CD4-positive, alpha-beta T cell (primary cell): Measurements from ENCODE around the gene ANKRD28. TPM values are rescaled to one million over a fixed set of nuclear protein-coding genes. Genes with fewer than 3 reads are reported as not detected.
"Not testable (repeated sequence)": the region's sequence is repeated elsewhere in the genome, so short reads cannot be mapped to it uniquely, and the experiment has no call there.

Experiments
- ATAC-seq: fragments of 200-7000 bp; cut with Tn5 transposase; one replicate; pipeline ENCODE4 v1.10.0; 2022; ENCODE audit warnings: mild to moderate bottlenecking; ENCODE audit not compliant: poor library complexity
- CTCF ChIA-PET: fragments of 350-600 bp; sonication (Branson Sonifier 250); formaldehyde crosslinking; loops from one replicate; lab custom pipeline; 2021; ENCODE audit warnings: antibody characterized with exemption, inconsistent platforms; lab: Charles Lee
- POLR2A ChIA-PET: fragments of 350-600 bp; sonication (Branson Sonifier 250); formaldehyde crosslinking; loops from one replicate; lab custom pipeline; 2021; ENCODE audit warnings: antibody characterized with exemption, inconsistent platforms; lab: Charles Lee
- DNase-seq, 14 experiments: peaks; one replicate each; pipeline ENCODE4 v3.0.0-alpha.2; 2013 to 2020; ENCODE audit warnings: mixed read lengths in 2 of 14
- H3K27ac ChIP-seq, 2 donors: one replicate each; pipeline versions ENCODE4 v1.5.1 to v1.7.0; 2013; ENCODE audit warnings: low read length in 2 of 2, low read depth in 1 of 2, mild to moderate bottlenecking in 1 of 2
- H3K27me3 ChIP-seq, 2 experiments: 1 replicate in 1 of 2; 2 replicates in 1 of 2; pipeline versions ENCODE4 v1.6.1 to v1.7.0; 2013; ENCODE audit warnings: low read length in 2 of 2, control low read depth in 1 of 2, mild to moderate bottlenecking in 1 of 2, moderate library complexity in 1 of 2; ENCODE audit not compliant: insufficient read depth in 2 of 2, control insufficient read depth in 1 of 2
- H3K36me3 ChIP-seq: one replicate; pipeline ENCODE4 v1.6.1; 2013; ENCODE audit warnings: low read length, control low read depth; ENCODE audit not compliant: insufficient read depth
- H3K4me1 ChIP-seq: one replicate; pipeline ENCODE4 v1.6.1; 2013; ENCODE audit warnings: low read length, control low read depth; ENCODE audit not compliant: insufficient read depth
- H3K4me3 ChIP-seq: one replicate; pipeline ENCODE4 v1.5.1; 2013; ENCODE audit warnings: mild to moderate bottlenecking, low read length, moderate library complexity
- H3K9me3 ChIP-seq, 2 experiments: 1 replicate in 1 of 2; 2 replicates in 1 of 2; pipeline versions ENCODE4 v1.6.1 to v1.7.0; 2013; ENCODE audit warnings: low read length in 2 of 2, mild to moderate bottlenecking in 2 of 2, control low read depth in 1 of 2, moderate library complexity in 1 of 2; ENCODE audit not compliant: control insufficient read depth in 1 of 2, insufficient read depth in 1 of 2
- H3K27ac Mint-ChIP-seq: one replicate; pipeline ENCODE4 v1.8.0; 2020; ENCODE audit warnings: mixed read lengths
- H3K27me3 Mint-ChIP-seq: one replicate; pipeline ENCODE4 v1.8.0; 2021; ENCODE audit warnings: mixed read lengths
- H3K36me3 Mint-ChIP-seq: one replicate; pipeline ENCODE4 v1.8.0; 2021; ENCODE audit warnings: low read depth, mixed read lengths
- H3K4me1 Mint-ChIP-seq: one replicate; pipeline ENCODE4 v1.8.0; 2021; ENCODE audit warnings: low read depth, mixed read lengths
- H3K4me3 Mint-ChIP-seq: one replicate; pipeline ENCODE4 v1.8.0; 2020; ENCODE audit warnings: mild to moderate bottlenecking, mixed read lengths
- H3K9me3 Mint-ChIP-seq: one replicate; pipeline ENCODE4 v1.8.0; 2020; ENCODE audit warnings: mixed read lengths
- intact Hi-C, 2 experiments: fragments of 100-400 bp; cut with DNase I in 1 of 2; cut with micrococcal nuclease in 1 of 2; formaldehyde crosslinking; loops; one replicate each; pipeline versions ENCODE4 v1.15.1 to v1.9.0; 2023 to 2025; cut with DNase I, micrococcal nuclease
- microRNA-seq: library from miRNA; unstranded; fragments of <30 nt; microRNA quantifications from one replicate; pipeline ENCODE4 v1.2.0, GENCODE V29; 2021; ENCODE audit warnings: borderline microRNAs expressed, borderline replicate concordance
- total RNA-seq, 174 experiments: library from RNA in 2 of 174; stranded (reverse) in 2 of 174; gene quantifications; one replicate each; pipeline ENCODE4 v1.2.3 and lab custom pipeline; 2021 to 2026
- TF ChIP-seq, protein P1 (sequence below): fragments of 200-600 bp; IDR thresholded peaks from one replicate; pipeline ENCODE4 v1.8.0; 2022; ENCODE audit warnings: antibody characterized with exemption, mild to moderate bottlenecking

The ANKRD28 gene
- total RNA-seq, 2 experiments from 2014 or later = 36.6 to 43.1 TPM

DNA sequence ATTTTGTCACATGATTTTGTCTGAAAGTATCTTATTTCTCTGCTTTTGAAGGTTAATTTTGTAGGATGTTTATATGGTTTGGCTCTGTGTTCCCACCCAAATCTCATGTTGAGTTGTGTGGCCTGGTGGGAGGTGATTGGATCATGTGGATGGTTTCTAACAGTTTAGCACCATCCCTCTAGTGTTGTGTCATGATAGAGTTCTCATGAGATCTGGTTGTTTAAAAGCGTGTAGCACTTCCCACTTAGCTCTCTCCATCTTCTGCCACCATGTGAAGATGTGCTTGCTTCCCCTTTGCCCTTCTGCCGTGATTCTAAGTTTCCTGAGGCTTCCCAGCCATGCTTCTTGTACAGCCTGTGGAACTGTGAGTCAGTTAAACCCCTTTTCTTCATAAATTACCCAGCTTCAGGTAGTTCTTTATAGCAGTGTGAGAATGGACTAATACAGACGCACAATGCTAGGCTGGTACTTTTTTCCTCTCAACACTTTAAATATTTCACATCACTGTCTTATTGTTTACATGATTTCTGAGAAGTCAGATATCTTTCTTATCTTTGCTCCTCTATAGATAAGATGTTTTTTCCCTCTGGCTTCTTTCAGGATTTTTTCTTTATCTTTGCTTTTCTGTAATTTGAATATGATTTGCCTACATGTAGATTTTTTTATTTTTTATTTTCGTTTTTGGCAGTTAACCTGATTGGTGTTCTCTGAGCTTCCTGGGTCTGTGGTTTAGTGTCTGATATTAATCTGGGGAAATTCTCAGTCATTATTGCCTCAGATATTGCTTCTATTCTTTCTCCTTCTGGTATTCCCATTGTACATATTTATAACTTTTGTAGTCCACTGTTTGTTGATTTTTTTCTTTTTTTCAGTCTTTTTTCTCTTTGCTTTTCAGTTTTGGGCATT, 174.0 kb downstream of the ANKRD28 start:
- intact Hi-C loops = loop anchor here in 1 of 2 experiments (10.0 kb wide), 2 partner anchors 421 to 921 kb away; no protein-coding TSS in a partner anchor
- ChIA-PET CTCF (interaction anchor here (1.2 kb wide), 1 partner anchor 554 kb away, joined by 4 read pairs; no protein-coding TSS in a partner anchor), POLR2A (interaction anchor here (0.6 to 2.8 kb wide), 6 partner anchors 22 to 722 kb away, joined by 3 to 19 read pairs (median 3); partner anchors contain the start of genes BTD and HACL1)
- H3K27me3 ChIP-seq = no peaks in the 10 kb centered on the region
- peaks cover 52% of the 10 kb centered on the region for H3K36me3 Mint-ChIP-seq
- peaks cover 5% of the 10 kb centered on the region for H3K36me3 ChIP-seq
- DNase-seq (peak in 3 of 14 experiments; percentile 62 to 75 (median 67)), ATAC-seq (peak; percentile 88)
- peak overlapping the region; percentile 47 for H3K4me3 ChIP-seq
- peak overlapping the region; percentile 81 for H3K4me3 Mint-ChIP-seq
- no peaks in the 10 kb centered on the region for H3K27me3 Mint-ChIP-seq
- H3K27ac Mint-ChIP-seq = peak overlapping the region; percentile 80
- H3K27ac ChIP-seq = peak overlapping the region; percentile 16 to 79
- H3K4me1 Mint-ChIP-seq = peaks cover 29% of the 10 kb centered on the region
- H3K4me1 ChIP-seq = peaks cover 15% of the 10 kb centered on the region
- H3K9me3 Mint-ChIP-seq = peaks cover 22% of the 10 kb centered on the region
- TF ChIP-seq, protein P1, sequence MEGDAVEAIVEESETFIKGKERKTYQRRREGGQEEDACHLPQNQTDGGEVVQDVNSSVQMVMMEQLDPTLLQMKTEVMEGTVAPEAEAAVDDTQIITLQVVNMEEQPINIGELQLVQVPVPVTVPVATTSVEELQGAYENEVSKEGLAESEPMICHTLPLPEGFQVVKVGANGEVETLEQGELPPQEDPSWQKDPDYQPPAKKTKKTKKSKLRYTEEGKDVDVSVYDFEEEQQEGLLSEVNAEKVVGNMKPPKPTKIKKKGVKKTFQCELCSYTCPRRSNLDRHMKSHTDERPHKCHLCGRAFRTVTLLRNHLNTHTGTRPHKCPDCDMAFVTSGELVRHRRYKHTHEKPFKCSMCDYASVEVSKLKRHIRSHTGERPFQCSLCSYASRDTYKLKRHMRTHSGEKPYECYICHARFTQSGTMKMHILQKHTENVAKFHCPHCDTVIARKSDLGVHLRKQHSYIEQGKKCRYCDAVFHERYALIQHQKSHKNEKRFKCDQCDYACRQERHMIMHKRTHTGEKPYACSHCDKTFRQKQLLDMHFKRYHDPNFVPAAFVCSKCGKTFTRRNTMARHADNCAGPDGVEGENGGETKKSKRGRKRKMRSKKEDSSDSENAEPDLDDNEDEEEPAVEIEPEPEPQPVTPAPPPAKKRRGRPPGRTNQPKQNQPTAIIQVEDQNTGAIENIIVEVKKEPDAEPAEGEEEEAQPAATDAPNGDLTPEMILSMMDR = no peak
- peaks cover 4 to 20% of the 10 kb centered on the region in 2 experiments for H3K9me3 ChIP-seq

DNA sequence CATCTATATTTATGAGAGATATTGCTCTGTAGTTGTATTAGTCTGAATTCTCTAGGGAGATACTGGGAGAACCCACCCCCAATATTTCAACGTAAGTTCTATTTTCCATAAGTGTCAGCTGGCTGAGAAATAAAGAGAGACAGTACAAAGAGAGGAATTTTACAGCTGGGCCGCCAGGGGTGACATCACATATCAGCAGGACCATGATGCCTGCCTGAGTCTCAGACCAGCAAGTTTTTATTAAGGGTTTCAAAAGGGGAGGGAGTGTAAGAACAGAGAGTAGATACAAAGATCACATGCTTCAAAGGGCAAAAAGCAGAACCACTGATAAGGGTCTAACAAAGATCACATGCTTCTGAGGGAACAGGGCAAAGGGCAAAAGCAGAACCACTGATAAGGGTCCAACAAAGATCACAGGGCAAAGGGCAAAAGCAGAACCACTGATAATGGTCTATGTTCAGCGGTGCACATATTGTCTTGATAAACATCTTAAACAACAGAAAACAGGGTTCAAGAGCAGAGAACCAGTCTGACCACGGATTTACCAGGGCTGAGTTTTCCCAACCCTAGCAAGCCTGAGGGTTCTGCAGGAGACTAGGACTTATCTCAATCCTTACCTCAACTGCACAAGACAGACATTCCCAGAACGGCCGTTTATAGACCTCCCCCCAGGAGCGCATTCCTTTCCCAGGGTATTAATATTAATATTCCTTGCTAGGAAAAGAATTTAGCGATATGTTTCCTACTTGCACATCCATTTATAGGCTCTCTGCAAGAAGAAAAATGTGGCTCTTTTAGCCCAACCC, 177.9 kb downstream of the ANKRD28 start:
- H3K27me3 Mint-ChIP-seq, DNase-seq, CTCF ChIA-PET, H3K4me1 ChIP-seq, H3K4me3 ChIP-seq, ATAC-seq, H3K4me3 Mint-ChIP-seq, H3K27ac ChIP-seq, POLR2A ChIA-PET, H3K36me3 ChIP-seq, H3K27ac Mint-ChIP-seq, H3K27me3 ChIP-seq: not testable (repeated sequence)
- peaks cover 7 to 20% of the 10 kb centered on the region in 2 experiments for H3K9me3 ChIP-seq
- H3K4me1 Mint-ChIP-seq = peaks cover 32% of the 10 kb centered on the region
- intact Hi-C loops = loop anchor here in 1 of 2 experiments (10.0 kb wide), 2 partner anchors 425 to 925 kb away; no protein-coding TSS in a partner anchor
- peaks cover 61% of the 10 kb centered on the region for H3K36me3 Mint-ChIP-seq
- peaks cover 22% of the 10 kb centered on the region for H3K9me3 Mint-ChIP-seq

Small RNA genes lying within 50 kb of the gene (microRNA-seq; reads per million reads assigned to microRNA genes)
- gene MIR3134 = not detected

Other genes starting within 250 kb of the ANKRD28 start
- gene HACL1, start 196.4 kb downstream of the ANKRD28 start, total RNA-seq = 10 to 100 TPM; 26.6 to 33.2 TPM
- 10 to 100 TPM; 11.2 to 12.5 TPM for gene BTD, start 196.2 kb downstream of the ANKRD28 start, total RNA-seq